Glutamatergic neuron (in vitro differentiated cells): ENCODE measurements around the gene PRDX6. TPM values are rescaled to one million over a fixed set of nuclear protein-coding genes. Genes with fewer than 3 reads are reported as not detected.

Experiments
- DNase-seq: peaks from one replicate; pipeline ENCODE4 v3.0.0; 2022
- H3K27ac Mint-ChIP-seq: one replicate; pipeline ENCODE4 v1.8.0; 2020; ENCODE audit warnings: mild to moderate bottlenecking, mixed read lengths, inconsistent platforms; ENCODE audit not compliant: unreplicated experiment
- H3K27me3 Mint-ChIP-seq: one replicate; pipeline ENCODE4 v1.8.0; 2020; ENCODE audit warnings: mild to moderate bottlenecking, moderate library complexity, mixed read lengths, inconsistent platforms; ENCODE audit not compliant: unreplicated experiment
- H3K36me3 Mint-ChIP-seq: one replicate; pipeline ENCODE4 v1.8.0; 2020; ENCODE audit warnings: mild to moderate bottlenecking, mixed read lengths, inconsistent platforms; ENCODE audit not compliant: unreplicated experiment
- H3K4me1 Mint-ChIP-seq: one replicate; pipeline ENCODE4 v1.8.0; 2020; ENCODE audit warnings: mild to moderate bottlenecking, low read depth, mixed read lengths, inconsistent platforms; ENCODE audit not compliant: unreplicated experiment
- H3K4me3 Mint-ChIP-seq: one replicate; pipeline ENCODE4 v1.8.0; 2020; ENCODE audit warnings: mild to moderate bottlenecking, mixed read lengths, inconsistent platforms; ENCODE audit not compliant: unreplicated experiment
- H3K9me3 Mint-ChIP-seq: one replicate; pipeline ENCODE4 v1.8.0; 2020; ENCODE audit warnings: mild to moderate bottlenecking, moderate library complexity, mixed read lengths, inconsistent platforms; ENCODE audit not compliant: unreplicated experiment
- CTCF ChIP-seq: fragments of 200-600 bp; sonication (generic); IDR thresholded peaks from one replicate; pipeline ENCODE4 v1.5.0; 2021; ENCODE audit not compliant: partially characterized antibody, unreplicated experiment
- total RNA-seq: library from RNA; stranded (reverse); fragmentation: NEBNext Ultra II Directional; extraction: Animal tissue kit (Norgen Biotek cat#: 25700); gene quantifications from one replicate; pipeline ENCODE4 v1.2.1, GENCODE V29; 2021; ENCODE audit not compliant: unreplicated experiment

PRDX6 gene
- total RNA-seq, 1 donor from 2014 or later, result 29.3 TPM

- H3K9me3 Mint-ChIP-seq, result no peaks in the 10 kb centered on the region
- DNase-seq, result no peak
- H3K4me1 Mint-ChIP-seq, result no peaks in the 10 kb centered on the region
- TF ChIP-seq CTCF, result no peak
- no peak overlapping the region for H3K4me3 Mint-ChIP-seq
- H3K27ac Mint-ChIP-seq, result no peak overlapping the region
- H3K36me3 Mint-ChIP-seq, result peaks cover 7% of the 10 kb centered on the region
- no peaks in the 10 kb centered on the region for H3K27me3 Mint-ChIP-seq
Observed at GRCh38 chr1:173496757-173497320, 19.7 kb downstream of the PRDX6 start.

- H3K36me3 Mint-ChIP-seq, result no peaks in the 10 kb centered on the region
- H3K4me3 Mint-ChIP-seq, result no peak overlapping the region
- no peak for TF ChIP-seq CTCF
- no peak for DNase-seq
- no peaks in the 10 kb centered on the region for H3K9me3 Mint-ChIP-seq
- no peaks in the 10 kb centered on the region for H3K27me3 Mint-ChIP-seq
- peaks cover 4% of the 10 kb centered on the region for H3K4me1 Mint-ChIP-seq
- H3K27ac Mint-ChIP-seq, result no peak overlapping the region
Observed at GRCh38 chr1:173499729-173500128, 22.6 kb downstream of the PRDX6 start.

- no peak overlapping the region for H3K27ac Mint-ChIP-seq
- H3K27me3 Mint-ChIP-seq, result no peaks in the 10 kb centered on the region
- peaks cover 4% of the 10 kb centered on the region for H3K4me1 Mint-ChIP-seq
- H3K36me3 Mint-ChIP-seq, result no peaks in the 10 kb centered on the region
- no peak for TF ChIP-seq CTCF
- no peaks in the 10 kb centered on the region for H3K9me3 Mint-ChIP-seq
- H3K4me3 Mint-ChIP-seq, result no peak overlapping the region
- no peak for DNase-seq
Observed at GRCh38 chr1:173502104-173502503, 25.0 kb downstream of the PRDX6 start.

GRCh38 chr1:173503391-173503790 lies 26.3 kb downstream of the PRDX6 start:
- Mint-ChIP-seq H3K9me3 (no peaks in the 10 kb centered on the region), H3K27ac (no peak overlapping the region), H3K4me3 (no peak overlapping the region), H3K27me3 (no peaks in the 10 kb centered on the region), H3K4me1 (peaks cover 4% of the 10 kb centered on the region), H3K36me3 (no peaks in the 10 kb centered on the region)
- DNase-seq, result peak; percentile 21
- TF ChIP-seq CTCF, result no peak

GRCh38 chr1:173504268-173504667 lies 27.1 kb downstream of the PRDX6 start:
- Mint-ChIP-seq H3K27me3 (no peaks in the 10 kb centered on the region), H3K27ac (no peak overlapping the region), H3K36me3 (no peaks in the 10 kb centered on the region), H3K4me3 (no peak overlapping the region), H3K4me1 (peaks cover 4% of the 10 kb centered on the region), H3K9me3 (no peaks in the 10 kb centered on the region)
- no peak for TF ChIP-seq CTCF
- no peak for DNase-seq
